H9 (cell line): ENCODE results near the gene VGLL3. TPM values are rescaled to one million over a fixed set of nuclear protein-coding genes. Genes with fewer than 3 reads are reported as not detected.

Experiments
- DNase-seq: peaks from one replicate; pipeline ENCODE4 v3.0.0-alpha.2; 2017
- H2AFZ ChIP-seq: one replicate; pipeline ENCODE4 v1.6.1; 2013; ENCODE audit warnings: mild to moderate bottlenecking, low read length, control low read depth, moderate library complexity
- H2AK5ac ChIP-seq: 2 replicates; pipeline ENCODE4 v1.6.1; 2013; ENCODE audit warnings: low read length, control low read depth, mixed read lengths; ENCODE audit not compliant: insufficient read length
- H2BK120ac ChIP-seq: one replicate; pipeline ENCODE4 v1.6.1; 2013; ENCODE audit warnings: low read depth, mild to moderate bottlenecking, low read length, control low read depth, inconsistent platforms; ENCODE audit not compliant: poor library complexity, severe bottlenecking
- H2BK12ac ChIP-seq: 2 replicates; pipeline ENCODE4 v1.6.1; 2013; ENCODE audit warnings: low read length, control low read depth, mixed read lengths, low read depth; ENCODE audit not compliant: insufficient read length
- H2BK15ac ChIP-seq: 2 replicates; pipeline ENCODE4 v1.6.1; 2013; ENCODE audit warnings: low read depth, low read length, control low read depth
- H2BK20ac ChIP-seq: one replicate; pipeline ENCODE4 v1.6.1; 2013; ENCODE audit warnings: low read depth, mild to moderate bottlenecking, low read length, control low read depth, inconsistent platforms; ENCODE audit not compliant: poor library complexity, severe bottlenecking
- H2BK5ac ChIP-seq: 2 replicates; pipeline ENCODE4 v1.6.1; 2013; ENCODE audit warnings: low read length, control low read depth, mixed read lengths; ENCODE audit not compliant: insufficient read length
- H3K14ac ChIP-seq: 2 replicates; pipeline ENCODE4 v1.6.1; 2013; ENCODE audit warnings: low read length, control low read depth; ENCODE audit not compliant: insufficient read depth
- H3K18ac ChIP-seq: 2 replicates; pipeline ENCODE4 v1.6.1; 2013; ENCODE audit warnings: low read depth, mild to moderate bottlenecking, mixed read lengths, low read length, control low read depth; ENCODE audit not compliant: insufficient read length
- H3K23ac ChIP-seq: 2 replicates; pipeline ENCODE4 v1.6.1; 2013; ENCODE audit warnings: low read length, control low read depth, mixed read lengths, low read depth; ENCODE audit not compliant: insufficient read length
- H3K23me2 ChIP-seq: 2 replicates; pipeline ENCODE4 v1.6.1; 2013; ENCODE audit warnings: low read depth, mild to moderate bottlenecking, mixed read lengths, low read length, control low read depth; ENCODE audit not compliant: insufficient read length, poor library complexity, severe bottlenecking
- H3K27ac ChIP-seq: 2 replicates; pipeline ENCODE4 v1.5.1; 2013; ENCODE audit warnings: low read length, control low read depth, mixed read lengths, low read depth; ENCODE audit not compliant: insufficient read length
- H3K27me3 ChIP-seq: 2 replicates; pipeline ENCODE4 v1.6.1; 2013; ENCODE audit warnings: low read length, control low read depth, inconsistent platforms; ENCODE audit not compliant: insufficient read depth
- H3K4ac ChIP-seq: 2 replicates; pipeline ENCODE4 v1.6.1; 2013; ENCODE audit warnings: low read depth, mild to moderate bottlenecking, control low read depth, inconsistent platforms, low read length, moderate library complexity
- H3K4me1 ChIP-seq: 2 replicates; pipeline ENCODE4 v1.6.1; 2013; ENCODE audit warnings: low read length, control low read depth, inconsistent platforms; ENCODE audit not compliant: insufficient read depth
- H3K4me2 ChIP-seq: 2 replicates; pipeline ENCODE4 v1.6.1; 2013; ENCODE audit warnings: low read length, control low read depth, mixed read lengths; ENCODE audit not compliant: insufficient read length, insufficient read depth
- H3K56ac ChIP-seq: 2 replicates; pipeline ENCODE4 v1.6.1; 2013; ENCODE audit warnings: low read depth, mild to moderate bottlenecking, mixed read lengths, low read length, control low read depth; ENCODE audit not compliant: insufficient read length
- H3K79me1 ChIP-seq: 2 replicates; pipeline ENCODE4 v1.6.1; 2013; ENCODE audit warnings: low read depth, mild to moderate bottlenecking, moderate library complexity, low read length, control low read depth, inconsistent platforms; ENCODE audit not compliant: insufficient read depth, poor library complexity, severe bottlenecking
- H3K79me2 ChIP-seq: 2 replicates; pipeline ENCODE4 v1.6.1; 2013; ENCODE audit warnings: low read length, control low read depth, inconsistent platforms; ENCODE audit not compliant: insufficient read depth
- H3K9ac ChIP-seq: 2 replicates; pipeline ENCODE4 v1.6.1; 2013; ENCODE audit warnings: low read length, control low read depth, mixed read lengths; ENCODE audit not compliant: insufficient read length; ENCODE audit errors: extremely low read depth
- H3K9me3 ChIP-seq: one replicate; pipeline ENCODE4 v1.6.1; 2013; ENCODE audit warnings: low read depth, low read length, inconsistent platforms; ENCODE audit not compliant: control insufficient read depth
- H3T11ph ChIP-seq: one replicate; pipeline ENCODE4 v1.6.1; 2013; ENCODE audit warnings: mild to moderate bottlenecking, low read length, control low read depth, inconsistent platforms
- H4K20me1 ChIP-seq: one replicate; pipeline ENCODE4 v1.6.1; 2013; ENCODE audit not compliant: control insufficient read depth, insufficient read length, insufficient read depth
- H4K5ac ChIP-seq: 2 replicates; pipeline ENCODE4 v1.6.1; 2013; ENCODE audit warnings: low read depth, mild to moderate bottlenecking, mixed read lengths, low read length, control low read depth; ENCODE audit not compliant: insufficient read length
- H4K8ac ChIP-seq: replicated peaks from 2 replicates; pipeline ENCODE4 v1.6.1; 2013; ENCODE audit warnings: low read length, control low read depth, mixed read lengths, low read depth; ENCODE audit not compliant: insufficient read length
- H4K91ac ChIP-seq: 2 replicates; pipeline ENCODE4 v1.6.1; 2013; ENCODE audit warnings: low read depth, mild to moderate bottlenecking, moderate library complexity, mixed read lengths, low read length, control low read depth; ENCODE audit not compliant: insufficient read length
- H3K27ac Mint-ChIP-seq, 3 experiments: 2 replicates in 2 of 3; 3 replicates in 1 of 3; pipeline ENCODE4 v1.8.0; 2020 to 2021; ENCODE audit warnings: mixed read lengths in 3 of 3, mild to moderate bottlenecking in 1 of 3, moderate library complexity in 1 of 3
- H3K27me3 Mint-ChIP-seq: 2 replicates; pipeline ENCODE4 v1.8.0; 2021; ENCODE audit warnings: low read depth, mild to moderate bottlenecking, moderate library complexity, mixed read lengths
- H3K36me3 Mint-ChIP-seq, 3 experiments: 2 replicates in 2 of 3; 3 replicates in 1 of 3; pipeline ENCODE4 v1.8.0; 2020 to 2021; ENCODE audit warnings: low read depth in 3 of 3, mixed read lengths in 3 of 3; ENCODE audit not compliant: insufficient read depth in 1 of 3
- H3K4me1 Mint-ChIP-seq, 2 experiments: 2 replicates each; pipeline ENCODE4 v1.8.0; 2020; ENCODE audit warnings: mixed read lengths in 2 of 2
- H3K4me3 Mint-ChIP-seq, 2 experiments: 2 replicates in 1 of 2; 3 replicates in 1 of 2; pipeline ENCODE4 v1.8.0; 2020 to 2021; ENCODE audit warnings: mild to moderate bottlenecking in 2 of 2, mixed read lengths in 2 of 2, moderate library complexity in 1 of 2
- H3K9me3 Mint-ChIP-seq, 2 experiments: 2 replicates in 1 of 2; 3 replicates in 1 of 2; pipeline ENCODE4 v1.8.0; 2020; ENCODE audit warnings: mild to moderate bottlenecking in 2 of 2, mixed read lengths in 2 of 2, moderate library complexity in 1 of 2
- WGBS: extraction: QIAGEN DNeasy Blood & Tissue Kit; methylation state at CpG from one replicate; pipeline ENCODE4 v1.1.7; 2013; ENCODE audit warnings: missing lambda C conversion rate, low lambda C conversion rate, mixed read lengths; ENCODE audit not compliant: insufficient read length; ENCODE audit errors: extremely low coverage; 5-methylcytosine and 5-hydroxymethylcytosine counted together
- total RNA-seq: library from RNA; stranded (reverse); gene quantifications from 2 replicates; pipeline ENCODE4 v1.2.1, GENCODE V29; 2021
- TF ChIP-seq, protein P1 (sequence below): fragments of 200-600 bp; sonication (generic); conservative IDR thresholded peaks from 3 replicates; pipeline ENCODE4 v1.8.0; 2021; ENCODE audit warnings: antibody characterized with exemption, mild to moderate bottlenecking

The VGLL3 gene
- total RNA-seq, 1 experiment from 2014 or later, result 19.7 TPM

DNA sequence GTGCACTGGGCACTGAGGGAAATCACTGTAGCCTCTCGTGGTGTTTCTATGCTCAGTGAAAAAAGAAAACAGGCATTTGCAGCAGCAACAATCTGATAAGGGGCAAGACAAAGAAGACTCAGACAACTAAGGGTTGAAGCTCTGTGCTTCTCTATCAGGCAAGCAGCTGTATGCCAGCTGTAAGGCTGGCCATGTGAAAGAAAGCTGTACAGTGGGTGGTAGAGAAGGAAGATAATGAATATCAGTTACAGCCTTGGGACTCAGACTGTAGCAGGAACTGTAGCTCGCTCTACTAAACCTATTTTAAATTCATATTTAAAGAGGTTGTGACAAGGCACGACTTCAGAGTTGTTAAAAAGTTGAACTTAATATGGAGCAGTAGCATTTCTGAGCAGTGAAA lies 76.3 kb downstream of the VGLL3 start:
- Histone ChIP-seq H4K8ac (no peak overlapping the region), H3K4me1 (no peaks in the 10 kb centered on the region), H2BK12ac (no peak overlapping the region), H3K27ac (no peak overlapping the region), H4K5ac (no peak overlapping the region), H3K79me1 (no peaks in the 10 kb centered on the region), H3K56ac (no peak overlapping the region), H3T11ph (no peak overlapping the region), H2BK15ac (no peak overlapping the region), H3K4ac (no peak overlapping the region), H3K9ac (no peak overlapping the region), H3K4me2 (no peak overlapping the region), H3K27me3 (no peaks in the 10 kb centered on the region), H4K20me1 (no peaks in the 10 kb centered on the region), H3K23ac (no peak overlapping the region), H3K18ac (no peak overlapping the region), H2BK5ac (no peak overlapping the region), H2AFZ (no peak overlapping the region), H3K14ac (no peak overlapping the region), H2AK5ac (no peak overlapping the region), H4K91ac (no peak overlapping the region), H3K9me3 (no peaks in the 10 kb centered on the region), H3K23me2 (no peaks in the 10 kb centered on the region), H2BK20ac (no peak overlapping the region), H2BK120ac (no peak overlapping the region), H3K79me2 (no peaks in the 10 kb centered on the region)
- Mint-ChIP-seq H3K9me3 (no peaks in the 10 kb centered on the region), H3K4me1 (peaks cover 3% of the 10 kb centered on the region in 2 experiments; a peak in 1 of 4 replicates), H3K36me3 (no peaks in the 10 kb centered on the region), H3K4me3 (no peak overlapping the region), H3K27ac (no peak overlapping the region), H3K27me3 (no peaks in the 10 kb centered on the region; the same call in 1 of the 2 replicates)
- WGBS, result no CpG with 5 or more reads among the region's 3 CpGs
- DNase-seq, result no peak
- TF ChIP-seq, protein P1, sequence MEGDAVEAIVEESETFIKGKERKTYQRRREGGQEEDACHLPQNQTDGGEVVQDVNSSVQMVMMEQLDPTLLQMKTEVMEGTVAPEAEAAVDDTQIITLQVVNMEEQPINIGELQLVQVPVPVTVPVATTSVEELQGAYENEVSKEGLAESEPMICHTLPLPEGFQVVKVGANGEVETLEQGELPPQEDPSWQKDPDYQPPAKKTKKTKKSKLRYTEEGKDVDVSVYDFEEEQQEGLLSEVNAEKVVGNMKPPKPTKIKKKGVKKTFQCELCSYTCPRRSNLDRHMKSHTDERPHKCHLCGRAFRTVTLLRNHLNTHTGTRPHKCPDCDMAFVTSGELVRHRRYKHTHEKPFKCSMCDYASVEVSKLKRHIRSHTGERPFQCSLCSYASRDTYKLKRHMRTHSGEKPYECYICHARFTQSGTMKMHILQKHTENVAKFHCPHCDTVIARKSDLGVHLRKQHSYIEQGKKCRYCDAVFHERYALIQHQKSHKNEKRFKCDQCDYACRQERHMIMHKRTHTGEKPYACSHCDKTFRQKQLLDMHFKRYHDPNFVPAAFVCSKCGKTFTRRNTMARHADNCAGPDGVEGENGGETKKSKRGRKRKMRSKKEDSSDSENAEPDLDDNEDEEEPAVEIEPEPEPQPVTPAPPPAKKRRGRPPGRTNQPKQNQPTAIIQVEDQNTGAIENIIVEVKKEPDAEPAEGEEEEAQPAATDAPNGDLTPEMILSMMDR, result no peak
